Endothelial cell of umbilical vein (primary cell): Measurements from ENCODE around the gene GM2A. TPM values are rescaled to one million over a fixed set of nuclear protein-coding genes. Genes with fewer than 3 reads are reported as not detected.

Experiments used
- BruUV-seq: library from RNA; stranded (reverse); fragments of 400-500 nt; replicated peaks from 2 replicates; lab custom pipeline; 2021; lab: Mats Ljungman, UMichigan
- CTCF ChIA-PET: fragments of 300-600, 350-600 bp; sonication (Branson Sonifier 250); formaldehyde crosslinking; loops from one replicate; lab custom pipeline; 2021; ENCODE audit warnings: antibody characterized with exemption, inconsistent platforms; lab: Charles Lee
- POLR2A ChIA-PET: fragments of 300-600, 350-600 bp; sonication (Branson Sonifier 250); formaldehyde crosslinking; loops from one replicate; lab custom pipeline; 2021; ENCODE audit warnings: antibody characterized with exemption, inconsistent platforms; lab: Charles Lee
- DNase-seq: peaks from one replicate; pipeline ENCODE4 v3.0.0-alpha.2; 2011; ENCODE audit warnings: low read depth, low spot score
- FAIRE-seq: peaks from 2 replicates; lab custom pipeline; 2011; peaks lifted over from hg19 to GRCh38; lab: Jason Lieb, UNC
- H2AFZ ChIP-seq: 2 replicates; pipeline ENCODE4 v1.6.0; 2012; ENCODE audit warnings: low read depth, low read length, control low read depth, inconsistent platforms
- H3K27ac ChIP-seq: 2 replicates; pipeline ENCODE4 v1.5.1; 2011; ENCODE audit warnings: low read depth, mild to moderate bottlenecking, control low read depth, low read length, moderate library complexity; ENCODE audit not compliant: insufficient read depth
- H3K27me3 ChIP-seq, 2 experiments: 2 replicates each; pipeline versions ENCODE4 v1.6.0 to v1.6.1; 2011; ENCODE audit warnings: low read length in 2 of 2, mixed read lengths in 1 of 2; ENCODE audit not compliant: control insufficient read depth in 2 of 2, insufficient read depth in 2 of 2
- H3K36me3 ChIP-seq, 2 experiments: 2 replicates in 1 of 2; 3 replicates in 1 of 2; pipeline ENCODE4 v1.5.1; 2011; ENCODE audit warnings: low read length in 2 of 2, mild to moderate bottlenecking in 1 of 2, moderate library complexity in 1 of 2; ENCODE audit not compliant: control insufficient read depth in 2 of 2, insufficient read depth in 2 of 2; ENCODE audit errors: extremely low read depth in 1 of 2
- H3K4me1 ChIP-seq: 3 replicates; pipeline ENCODE4 v1.5.1; 2011; ENCODE audit warnings: mild to moderate bottlenecking, low read length; ENCODE audit not compliant: control insufficient read depth, insufficient read depth; ENCODE audit errors: extremely low read depth
- H3K4me2 ChIP-seq: 2 replicates; pipeline ENCODE4 v1.6.1; 2011; ENCODE audit warnings: low read length, control low read depth, mixed read lengths; ENCODE audit not compliant: insufficient read depth
- H3K4me3 ChIP-seq, 3 experiments: fragments of 200-600 bp in 1 of 3; sonication (generic), shearing (Covaris generic) in 1 of 3; replicated peaks in 1 of 3; 2 replicates each; pipeline ENCODE4 v1.5.1; 2011 to 2016; ENCODE audit warnings: control low read depth in 3 of 3, low read length in 3 of 3, mild to moderate bottlenecking in 2 of 3, inconsistent platforms in 1 of 3, low read depth in 1 of 3, moderate library complexity in 1 of 3; ENCODE audit not compliant: insufficient read depth in 1 of 3
- H3K79me2 ChIP-seq: 2 replicates; pipeline ENCODE4 v1.6.0; 2012; ENCODE audit warnings: low read length, inconsistent platforms; ENCODE audit not compliant: control insufficient read depth, insufficient read depth
- H3K9ac ChIP-seq: replicated peaks from 2 replicates; pipeline ENCODE3; 2011; ENCODE audit warnings: low read length, control low read depth; ENCODE audit not compliant: insufficient read depth; ENCODE audit errors: extremely low read depth
- H3K9me1 ChIP-seq: replicated peaks from 3 replicates; pipeline ENCODE4 v1.6.0; 2011; ENCODE audit warnings: mild to moderate bottlenecking, low read length; ENCODE audit not compliant: control insufficient read depth, insufficient read depth; ENCODE audit errors: extremely low read depth
- H3K9me3 ChIP-seq: replicated peaks from 2 replicates; pipeline ENCODE4 v1.5.1; 2012; ENCODE audit warnings: low read length, inconsistent platforms; ENCODE audit not compliant: control insufficient read depth, insufficient read depth
- H4K20me1 ChIP-seq: replicated peaks from 2 replicates; pipeline ENCODE3; 2011; ENCODE audit warnings: mild to moderate bottlenecking, low read length; ENCODE audit not compliant: control insufficient read depth, insufficient read depth; ENCODE audit errors: extremely low read depth
- CTCF ChIP-seq, 2 donors: IDR thresholded peaks; 1 replicate in 1 of 2; 2 replicates in 1 of 2; pipeline ENCODE4 v1.5.1; 2011; ENCODE audit warnings: low read length in 2 of 2, mild to moderate bottlenecking in 2 of 2, moderate library complexity in 2 of 2, control low read depth in 1 of 2, inconsistent platforms in 1 of 2, low read depth in 1 of 2; ENCODE audit not compliant: insufficient read depth in 1 of 2; ENCODE audit errors: extremely low read depth in 1 of 2
- EZH2 ChIP-seq: IDR thresholded peaks from 2 replicates; pipeline ENCODE4 v1.6.1; 2012; ENCODE audit warnings: borderline replicate concordance, low read depth, mild to moderate bottlenecking, moderate library complexity, low read length, inconsistent platforms; ENCODE audit not compliant: severe bottlenecking
- FOS ChIP-seq: IDR thresholded peaks from 2 replicates; pipeline ENCODE4 v1.6.1; 2011; ENCODE audit warnings: mild to moderate bottlenecking, low read length, moderate library complexity, borderline replicate concordance; ENCODE audit not compliant: insufficient read depth
- GATA2 ChIP-seq: IDR thresholded peaks from 2 replicates; pipeline ENCODE4 v1.7.0; 2011; ENCODE audit warnings: low read depth, mild to moderate bottlenecking, moderate library complexity, mixed read lengths, low read length; ENCODE audit not compliant: insufficient read length, insufficient read depth
- JUN ChIP-seq: IDR thresholded peaks from 2 replicates; pipeline ENCODE4 v1.6.1; 2011; ENCODE audit warnings: borderline replicate concordance, low read depth; ENCODE audit not compliant: insufficient read length, insufficient read depth
- MAX ChIP-seq: IDR thresholded peaks from 2 replicates; pipeline ENCODE4 v1.6.1; 2011; ENCODE audit not compliant: insufficient read depth, insufficient read length
- MYC ChIP-seq: IDR thresholded peaks from one replicate; pipeline ENCODE4 v1.6.1; 2011; ENCODE audit warnings: mild to moderate bottlenecking, low read depth, low read length
- POLR2A ChIP-seq: IDR thresholded peaks from 2 replicates; pipeline ENCODE4 v1.6.1; 2012; ENCODE audit warnings: low read depth, mild to moderate bottlenecking, control low read depth, low read length
- POLR2AphosphoS5 ChIP-seq: IDR thresholded peaks from 2 replicates; pipeline ENCODE4 v1.6.1; 2012; ENCODE audit warnings: low read depth, mild to moderate bottlenecking, control low read depth, low read length, moderate library complexity; ENCODE audit not compliant: insufficient read depth
- dilution Hi-C: fragments of 300-500 bp; cut with MboI; formaldehyde crosslinking; loops from one replicate; pipeline ENCODE4 v1.15.0; 2019; ENCODE audit warnings: low sequenced_read_pairs; ENCODE audit not compliant: extremely low pct_ligation_motif_present
- intact Hi-C: fragments of 100-400 bp; cut with micrococcal nuclease; formaldehyde crosslinking; loops from one replicate; pipeline ENCODE4 v1.10.0; 2022
- polyA plus RNA-seq, 4 experiments: library from polyadenylated mRNA; depleted of rRNA in 3 of 4; stranded (reverse) in 3 of 4; unstranded in 1 of 4; fragments of >200 nt; gene quantifications; 2 replicates each; pipeline versions ENCODE4 v1.2.1 to v1.2.3, GENCODE V29; 2011 to 2012; ENCODE audit warnings: missing spikeins in 1 of 4
- total RNA-seq: library from RNA; stranded (reverse); gene quantifications from 2 replicates; pipeline ENCODE4 v1.2.3, GENCODE V29; 2021

The GM2A gene
- total and polyA plus RNA-seq, 2 donors (not counting 3 experiments of a cell fraction or from before 2014, with no cell fraction given), result 14.0 to 21.2 TPM

GRCh38 chr5:151236888-151237287, 16.1 kb upstream of the GM2A start:
- Histone ChIP-seq H3K36me3 (no peaks in the 10 kb centered on the region), H3K4me2 (no peak overlapping the region), H3K27ac (no peak overlapping the region), H2AFZ (no peak overlapping the region), H4K20me1 (no peaks in the 10 kb centered on the region), H3K9me3 (no peaks in the 10 kb centered on the region), H3K4me3 (no peak overlapping the region), H3K4me1 (no peaks in the 10 kb centered on the region), H3K9ac (no peak overlapping the region), H3K79me2 (no peaks in the 10 kb centered on the region), H3K9me1 (no peaks in the 10 kb centered on the region), H3K27me3 (peaks cover 0 to 3% of the 10 kb centered on the region in 2 experiments)
- TF ChIP-seq EZH2 (no peak), POLR2A (no peak), GATA2 (no peak), POLR2AphosphoS5 (no peak), MYC (no peak), MAX (no peak), JUN (no peak), CTCF (IDR thresholded peaks at IDR 0.05; ENCODE audit: extremely low read depth in 1 of 2, insufficient read depth in 1 of 2, low read depth in 1 of 2, low read length in 2 of 2) (no peak), FOS (no peak)
- CTCF ChIA-PET, result interaction anchor here (2.7 to 6.9 kb wide), 4 partner anchors 12 to 235 kb away, joined by 19 to 187 read pairs (median 26); partner anchors contain the start of gene CCDC69
- POLR2A ChIA-PET, result no interaction called here
- dilution Hi-C loops (no loop called here), intact Hi-C loops (no loop called here)
- FAIRE-seq, result no peak
- DNase-seq, result no peak
- no TSS peak for BruUV-seq
